Liver (tissue), 3 donors: Measurements from ENCODE around the gene TPSB2.

ENCODE experiments used
- CTCF ChIP-seq: fragments of 150-350 bp; IDR thresholded peaks from 2 replicates; pipeline ENCODE4 v1.5.1; 2017; ENCODE audit warnings: improper control_type of control experiment, low read depth, low read length; ENCODE audit not compliant: missing input control
- RAD21 ChIP-seq, 2 donors: IDR thresholded peaks; 2 replicates each; pipeline ENCODE4 v1.6.1; 2016; ENCODE audit warnings: antibody characterized with exemption in 2 of 2, mild to moderate bottlenecking in 2 of 2
- donor health status: healthy.
- donor health status: healthy.

GRCh38 chr16:1215574-1216295 is 14.2 kb downstream of the TPSB2 start:
- TF ChIP-seq CTCF (no peak), RAD21 (IDR thresholded peaks at IDR 0.05) (no peak)
